GM19452 (cell line): ENCODE results near the gene VWA1.
"Not testable (repeated sequence)": the region's sequence is repeated elsewhere in the genome, so short reads cannot be mapped to it uniquely, and the experiment has no call there.

Experiments used
- ATAC-seq: cut with Tn5 transposase; IDR thresholded peaks from one replicate; pipeline ENCODE4 v1.9.1; 2021; ENCODE audit not compliant: unreplicated experiment

VWA1 gene

DNA sequence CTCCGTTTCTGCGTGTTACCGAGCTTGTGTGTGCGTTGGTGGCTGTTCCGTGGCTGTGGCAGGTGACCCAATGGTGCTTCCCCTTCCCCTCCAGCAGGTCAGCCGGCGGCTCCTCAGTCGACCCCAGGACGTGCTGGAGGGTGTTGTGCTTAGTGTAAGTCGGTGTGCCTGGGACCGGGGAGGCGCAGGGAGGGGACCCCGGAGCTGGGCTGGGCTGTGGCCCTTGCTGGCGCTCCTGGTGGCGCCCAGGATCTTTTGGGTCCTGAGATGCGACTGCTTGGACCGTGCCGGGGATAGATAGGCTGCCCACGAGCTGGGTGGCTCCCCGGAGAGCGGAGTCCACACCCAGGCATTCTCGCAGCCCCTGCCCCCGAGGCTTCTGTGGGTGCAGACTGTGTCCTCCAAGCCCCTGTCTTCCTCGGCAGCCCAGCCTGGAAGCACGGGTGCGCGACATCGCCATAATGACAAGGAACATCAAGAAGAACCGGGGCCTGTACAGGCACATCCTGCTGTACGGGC is 19.9 kb downstream of the VWA1 start:
- no peak for ATAC-seq

DNA sequence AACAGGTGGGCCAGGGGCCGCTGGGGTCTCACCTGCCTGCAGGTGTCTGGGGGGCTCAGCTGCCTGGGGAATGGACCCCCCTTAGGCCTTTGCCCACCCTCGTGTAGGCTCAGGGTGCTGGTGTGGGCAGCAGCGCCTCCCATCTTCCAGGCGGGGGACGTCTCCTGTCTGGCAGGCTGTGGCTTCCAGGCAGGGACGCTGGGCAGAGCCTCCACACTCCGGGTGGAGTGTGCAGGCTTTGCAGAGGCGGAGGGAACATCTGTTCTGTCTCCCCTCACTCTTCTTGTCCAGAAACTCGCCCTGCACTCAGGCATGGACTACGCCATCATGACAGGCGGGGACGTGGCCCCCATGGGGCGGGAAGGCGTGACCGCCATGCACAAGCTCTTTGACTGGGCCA is 20.4 kb downstream of the VWA1 start:
- ATAC-seq, result not testable (repeated sequence)

DNA sequence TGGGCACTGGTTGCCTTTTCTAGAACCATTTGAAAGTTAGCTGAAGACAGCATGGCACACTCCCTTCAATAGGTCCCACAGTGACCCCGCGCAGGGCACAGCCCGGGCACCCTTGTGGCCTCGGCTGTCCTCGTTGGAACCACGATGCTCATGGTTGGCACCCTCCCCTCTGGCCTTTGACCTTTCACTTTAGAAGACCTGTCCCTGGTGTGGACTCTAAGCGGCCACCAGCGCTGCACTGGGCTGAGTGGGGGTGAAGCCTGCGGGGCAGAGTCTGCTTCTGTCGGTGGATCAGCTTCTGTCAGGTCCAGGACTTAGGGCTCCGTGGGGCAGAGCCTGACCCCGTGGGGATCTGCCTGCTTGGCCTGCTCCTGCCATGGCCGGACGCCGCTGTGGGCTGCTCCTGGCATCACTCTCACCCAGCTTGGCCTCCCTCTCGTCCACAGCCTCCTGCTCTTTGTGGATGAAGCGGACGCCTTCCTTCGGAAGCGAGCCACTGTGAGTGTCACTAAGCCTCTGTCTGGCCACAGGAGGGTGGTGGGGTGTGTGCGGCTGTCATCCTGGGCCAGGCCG is 21.3 kb downstream of the VWA1 start:
- ATAC-seq, result not testable (repeated sequence)

DNA sequence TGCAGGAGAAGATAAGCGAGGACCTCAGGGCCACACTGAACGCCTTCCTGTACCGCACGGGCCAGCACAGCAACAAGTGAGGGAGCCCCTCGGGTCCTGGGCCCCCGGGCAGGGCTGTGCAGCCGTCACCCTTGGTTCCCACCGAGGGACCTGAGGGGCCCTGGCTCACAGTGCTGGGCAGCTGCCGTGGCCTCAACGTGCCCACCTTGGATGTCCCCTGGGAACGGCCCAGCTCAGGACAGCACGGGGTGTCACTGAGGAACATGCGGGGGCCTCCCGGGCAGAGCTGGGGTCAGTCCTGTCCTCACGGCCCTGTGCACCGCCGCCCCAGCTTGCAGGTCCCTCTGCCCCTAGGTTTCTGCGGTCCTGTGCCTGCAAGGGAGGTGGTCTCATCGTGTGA is 23.7 kb downstream of the VWA1 start:
- not testable (repeated sequence) for ATAC-seq

DNA sequence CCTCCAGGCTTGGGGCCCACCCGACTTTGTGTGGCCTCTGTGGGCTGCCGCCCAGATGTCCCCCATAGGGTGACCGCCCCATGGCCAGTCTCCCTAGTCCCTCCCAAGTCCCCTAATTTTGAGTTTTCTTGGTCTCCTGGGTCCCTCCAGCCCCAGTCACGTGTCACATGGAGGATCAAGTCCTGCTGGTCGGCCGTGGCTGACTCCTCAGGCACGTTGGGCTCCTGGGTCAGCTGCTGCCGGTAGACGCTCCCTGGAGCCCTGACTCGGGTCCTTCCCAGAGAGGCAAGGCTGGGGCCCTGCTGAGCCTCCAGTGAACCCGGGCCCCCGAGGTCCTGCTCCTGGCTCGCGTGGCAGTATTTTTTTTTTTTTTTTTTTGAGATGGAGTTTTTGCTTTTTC is 24.2 kb downstream of the VWA1 start:
- ATAC-seq, result not testable (repeated sequence)

DNA sequence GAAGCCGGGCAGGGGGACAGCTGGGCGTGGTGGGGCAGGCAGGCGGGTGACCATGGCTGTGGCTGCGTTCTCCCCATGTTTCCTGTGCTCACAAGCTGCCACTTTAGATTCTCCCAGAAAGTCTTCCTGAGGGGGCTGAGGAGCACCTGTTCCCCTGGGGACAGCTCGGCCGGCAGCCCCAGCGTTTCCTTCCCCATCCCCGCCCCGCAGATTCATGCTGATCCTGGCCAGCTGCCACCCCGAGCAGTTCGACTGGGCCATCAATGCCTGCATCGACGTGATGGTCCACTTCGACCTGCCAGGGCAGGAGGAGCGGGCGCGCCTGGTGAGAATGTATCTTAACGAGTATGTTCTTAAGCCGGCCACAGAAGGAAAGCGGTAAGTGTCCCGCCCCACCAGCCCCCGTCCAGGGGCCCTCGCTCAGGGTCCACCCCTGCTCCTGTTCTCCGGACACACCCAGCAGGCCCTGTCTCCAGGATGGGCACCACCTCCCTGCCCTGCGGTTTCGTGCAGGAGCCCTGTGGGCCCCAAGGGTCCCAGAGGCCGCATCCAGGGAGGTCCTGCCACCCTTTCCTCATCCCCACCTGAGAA is 25.1 kb downstream of the VWA1 start:
- ATAC-seq, result no peak

DNA sequence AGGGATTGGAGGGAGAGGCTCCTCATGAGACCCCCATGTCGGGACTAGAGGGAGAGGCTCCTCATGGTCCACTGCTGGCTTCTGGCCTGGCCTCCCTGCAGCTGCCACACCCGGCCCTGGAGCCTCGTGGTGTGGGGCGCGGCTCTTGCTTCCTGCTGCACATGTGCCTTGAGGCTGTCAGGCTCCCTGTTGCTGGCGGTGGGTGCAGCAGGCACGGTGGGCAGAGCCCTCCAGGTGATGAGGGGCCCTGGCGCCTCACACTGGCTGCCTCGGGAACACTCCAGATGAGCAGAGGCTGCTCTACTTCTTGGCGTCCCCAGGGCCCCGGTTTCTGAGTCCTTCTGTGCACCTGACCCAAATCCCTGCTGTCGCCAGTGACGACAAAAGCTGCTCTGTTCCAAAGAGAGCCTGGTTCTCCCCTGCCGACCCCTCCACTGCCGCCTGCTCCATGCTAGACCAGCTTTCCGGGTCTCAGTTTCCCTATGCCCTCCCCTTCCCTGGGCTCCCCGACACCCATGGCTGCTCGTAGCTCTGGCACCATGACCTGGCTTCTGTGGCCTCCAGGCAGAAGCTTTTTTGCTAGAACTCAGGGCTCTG is 26.3 kb downstream of the VWA1 start:
- no peak for ATAC-seq

DNA sequence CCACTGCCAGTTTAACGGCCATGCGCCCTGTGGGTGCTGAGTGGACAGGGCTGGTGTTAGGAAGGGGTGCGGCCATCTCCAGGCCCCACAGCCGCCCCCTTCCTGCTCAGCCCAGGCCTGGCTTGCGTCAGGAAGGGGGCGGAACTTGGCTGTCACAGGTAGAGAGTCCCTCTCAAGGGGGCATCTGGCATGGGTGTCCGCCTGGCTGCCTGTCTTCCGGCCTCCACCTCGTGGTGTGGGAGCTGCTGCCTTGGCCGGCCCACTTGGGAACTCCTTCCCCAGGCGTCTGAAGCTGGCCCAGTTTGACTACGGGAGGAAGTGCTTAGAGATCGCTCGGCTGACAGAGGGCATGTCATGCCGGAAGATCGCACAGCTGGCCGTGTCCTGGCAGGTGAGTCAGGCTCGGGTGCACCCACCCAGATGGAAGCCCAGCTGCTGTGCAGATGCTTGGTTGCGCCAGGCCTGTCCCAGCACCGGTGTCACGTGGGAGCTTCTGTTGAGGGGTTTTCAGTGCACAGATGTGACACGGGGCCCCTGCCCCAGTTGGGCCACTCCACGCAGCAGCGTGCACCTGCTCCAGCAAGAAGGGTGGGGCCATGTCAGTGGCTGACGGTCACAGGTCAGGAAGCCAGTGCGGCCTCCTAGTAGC is 27.0 kb downstream of the VWA1 start:
- ATAC-seq, result no peak

DNA sequence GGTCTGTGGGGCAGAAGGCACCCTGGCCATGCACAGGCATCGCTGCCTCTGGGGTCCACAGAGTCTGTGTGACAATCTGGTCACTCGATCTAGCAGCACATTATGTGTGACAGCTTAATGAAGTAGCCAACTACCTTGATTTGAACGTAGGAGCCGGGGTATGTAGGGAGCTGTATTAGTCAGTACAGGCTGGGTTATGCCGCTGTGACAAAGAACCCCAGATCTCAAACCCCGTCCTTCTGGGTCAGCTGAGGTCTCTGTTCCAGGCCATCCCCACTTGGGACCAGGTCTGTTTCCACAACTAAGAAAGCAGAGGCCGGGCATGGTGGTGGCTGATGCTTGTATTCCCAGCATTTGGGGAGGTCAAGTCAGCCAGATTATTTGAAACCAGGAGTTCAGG is 27.8 kb downstream of the VWA1 start:
- no peak for ATAC-seq

DNA sequence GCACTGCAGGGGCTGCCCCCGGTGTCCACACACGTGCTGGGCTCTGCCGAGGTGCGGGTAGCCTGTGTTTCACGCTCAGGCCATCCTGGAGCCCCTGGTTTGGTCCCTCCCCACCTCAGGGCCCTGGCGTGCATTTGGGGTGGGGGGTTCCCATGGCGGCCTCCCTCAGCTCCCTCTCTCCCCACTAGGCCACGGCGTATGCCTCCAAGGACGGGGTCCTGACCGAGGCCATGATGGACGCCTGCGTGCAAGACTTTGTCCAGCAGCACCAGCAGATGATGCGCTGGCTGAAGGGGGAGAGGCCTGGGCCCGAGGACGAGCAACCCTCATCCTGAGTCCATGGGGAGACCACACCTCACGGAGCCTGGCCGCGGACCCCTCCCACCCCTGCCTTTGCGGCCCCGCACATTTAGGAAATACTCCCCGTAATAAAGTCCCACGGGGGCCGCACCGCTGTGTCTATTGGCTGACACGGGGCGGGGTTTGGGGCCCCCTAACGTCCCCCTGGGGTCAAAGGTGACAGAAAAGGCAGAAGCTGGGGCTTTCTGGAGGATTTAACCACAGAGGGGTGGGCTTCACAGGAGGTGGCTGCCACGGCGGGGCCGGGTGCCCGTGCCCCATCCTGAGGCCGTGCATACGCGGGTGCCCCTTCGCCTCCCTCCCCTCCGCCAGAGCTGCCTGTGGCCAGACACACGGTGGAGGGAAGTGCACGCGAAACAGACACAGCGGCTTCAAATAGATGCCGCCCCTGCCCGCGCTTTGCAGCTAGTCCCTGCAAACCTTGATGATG is 32.9 kb downstream of the VWA1 start:
- ATAC-seq, result not testable (repeated sequence)

DNA sequence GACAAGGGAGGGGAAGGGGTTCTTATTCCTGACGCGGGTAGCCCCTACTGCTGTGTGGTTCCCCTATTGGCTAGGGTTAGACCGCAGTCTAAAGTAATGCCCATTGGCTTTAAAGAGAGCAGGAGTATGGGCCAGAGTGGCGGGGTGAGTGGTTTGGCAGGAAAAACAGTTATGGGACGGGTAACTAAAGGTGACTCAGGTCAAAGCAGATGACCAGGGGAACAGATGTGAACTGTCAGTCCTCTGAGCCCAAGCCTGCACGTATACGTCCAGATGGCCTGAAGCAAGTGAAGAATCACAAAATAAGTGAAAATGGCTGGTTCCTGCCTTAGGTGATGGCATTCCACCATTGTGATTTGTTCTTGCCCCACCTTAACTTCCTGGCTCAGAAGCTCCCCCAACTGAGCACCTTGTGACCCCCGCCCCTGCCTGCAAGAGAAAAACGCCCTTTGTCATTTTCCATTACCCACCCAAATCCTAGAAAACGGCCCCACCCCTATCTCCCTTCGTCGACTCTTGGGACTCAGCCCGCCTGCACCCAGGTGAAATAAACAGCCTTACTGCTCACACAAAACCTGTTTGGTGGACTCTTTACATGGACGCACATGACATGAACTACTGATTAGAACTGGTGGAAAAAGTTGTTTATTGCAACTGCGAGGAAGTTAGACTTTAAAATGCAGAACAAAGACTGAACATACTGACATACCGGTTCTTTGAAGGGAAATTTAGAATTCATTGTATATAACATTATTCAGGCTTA is 35.3 kb downstream of the VWA1 start:
- no peak for ATAC-seq

DNA sequence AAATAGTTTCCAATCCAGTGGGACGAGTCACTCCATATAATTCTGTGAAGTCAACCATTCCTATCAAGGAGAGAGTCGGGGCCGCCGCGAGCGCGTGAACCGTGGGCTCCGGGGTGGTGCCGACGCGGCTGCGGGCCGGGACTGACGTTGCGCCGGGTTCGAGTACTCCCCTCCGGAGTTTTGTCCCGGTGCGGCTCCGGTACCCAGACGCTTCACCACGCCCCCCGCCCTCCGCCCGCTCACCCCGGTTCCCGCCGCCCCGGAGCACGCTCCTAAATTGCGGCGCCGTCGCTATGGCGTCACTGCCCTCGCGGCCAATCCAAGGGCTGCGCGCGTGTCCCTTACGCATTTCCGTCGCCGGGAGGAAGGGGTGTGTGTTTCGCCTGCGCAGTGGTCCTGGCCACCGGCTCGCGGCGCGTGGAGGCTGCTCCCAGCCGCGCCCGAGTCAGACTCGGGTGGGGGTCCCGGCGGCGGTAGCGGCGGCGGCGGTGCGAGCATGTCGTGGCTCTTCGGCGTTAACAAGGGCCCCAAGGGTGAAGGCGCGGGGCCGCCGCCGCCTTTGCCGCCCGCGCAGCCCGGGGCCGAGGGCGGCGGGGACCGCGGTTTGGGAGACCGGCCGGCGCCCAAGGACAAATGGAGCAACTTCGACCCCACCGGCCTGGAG is 36.0 kb downstream of the VWA1 start, which contains the start of gene ATAD3B:
TSS of gene ATAD3B (plus strand) at position 377 of the 664 bp plus-strand sequence. CDS start at position 497, 120 bp downstream.
- peak; percentile 82 for ATAC-seq

DNA sequence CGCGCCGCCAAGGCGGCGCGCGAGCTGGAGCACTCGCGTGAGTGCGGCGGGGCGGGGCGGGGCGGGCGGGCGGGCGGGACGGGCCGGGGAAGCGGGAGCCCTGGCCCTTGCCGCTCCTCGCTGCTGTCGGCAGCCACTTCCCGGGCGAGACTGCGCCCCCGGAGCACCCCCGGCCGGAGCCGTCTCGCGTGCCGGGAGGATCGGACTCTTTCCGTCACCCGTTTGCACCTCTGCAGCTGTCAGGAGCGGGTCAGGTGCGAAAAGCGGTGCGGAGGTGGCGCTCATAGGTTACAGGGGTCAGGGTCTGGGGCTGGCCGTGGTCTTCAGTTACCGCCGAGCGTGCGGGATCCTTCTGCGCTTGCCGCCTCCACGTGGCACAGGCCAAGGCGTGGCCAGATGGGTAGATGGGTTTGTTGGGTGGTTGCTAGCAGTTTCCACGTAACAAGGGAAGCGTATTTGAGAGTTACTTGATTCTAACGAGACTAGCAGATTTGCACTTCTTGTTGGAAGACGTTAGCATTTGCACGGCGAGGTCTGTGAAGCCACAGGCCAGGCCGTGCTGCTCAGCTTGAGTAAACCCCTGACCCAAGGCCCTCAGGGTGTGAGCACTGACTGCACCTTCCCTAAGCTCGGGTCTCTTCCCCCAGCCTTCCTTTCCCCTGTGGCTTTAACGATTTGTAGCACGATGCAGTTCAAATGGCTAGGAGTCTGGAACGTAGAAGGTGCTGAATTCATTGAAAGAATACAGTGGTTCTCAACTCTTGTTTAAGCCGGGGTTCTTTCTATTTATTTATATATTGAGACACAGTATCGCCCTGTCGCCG is 36.8 kb downstream of the VWA1 start:
- ATAC-seq, result peak; percentile 18

DNA sequence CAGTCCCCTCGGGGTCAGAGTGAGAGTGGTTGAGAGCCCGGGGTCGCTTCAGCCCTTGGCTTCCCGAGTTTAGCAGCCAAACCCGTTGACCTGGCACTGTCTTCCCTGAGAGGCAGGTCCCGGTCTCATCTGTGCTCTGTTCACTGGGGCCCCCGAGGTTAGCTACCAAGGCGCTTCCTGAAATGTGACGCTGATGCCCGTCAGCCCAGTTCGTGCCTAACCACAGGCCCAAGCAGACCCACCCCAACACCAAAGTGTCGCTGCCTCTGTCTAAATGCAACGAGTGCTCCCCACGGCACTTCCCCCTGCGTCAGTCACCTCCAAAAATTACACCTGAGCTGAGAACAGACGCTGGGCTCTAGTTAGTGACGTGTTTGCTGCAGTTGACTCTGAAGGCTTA is 40.5 kb downstream of the VWA1 start:
- ATAC-seq, result not testable (repeated sequence)

DNA sequence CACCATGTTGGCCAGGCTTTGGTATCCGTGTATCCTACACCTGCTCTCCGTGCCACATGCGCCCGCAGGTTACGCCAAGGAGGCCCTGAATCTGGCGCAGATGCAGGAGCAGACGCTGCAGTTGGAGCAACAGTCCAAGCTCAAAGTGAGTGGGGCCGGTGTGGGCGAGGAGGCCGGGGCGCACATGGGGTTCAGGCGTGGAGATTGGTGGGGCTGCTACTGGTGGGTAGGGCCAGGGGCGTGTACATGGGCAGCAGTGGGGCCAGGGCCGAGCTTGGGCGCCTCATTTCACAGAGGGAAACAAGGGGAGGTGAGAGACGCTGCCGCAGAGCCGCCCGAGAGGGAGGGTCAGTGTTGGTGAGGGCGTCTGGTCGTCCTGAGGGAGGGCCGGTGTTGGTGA is 41.7 kb downstream of the VWA1 start:
- no peak for ATAC-seq

DNA sequence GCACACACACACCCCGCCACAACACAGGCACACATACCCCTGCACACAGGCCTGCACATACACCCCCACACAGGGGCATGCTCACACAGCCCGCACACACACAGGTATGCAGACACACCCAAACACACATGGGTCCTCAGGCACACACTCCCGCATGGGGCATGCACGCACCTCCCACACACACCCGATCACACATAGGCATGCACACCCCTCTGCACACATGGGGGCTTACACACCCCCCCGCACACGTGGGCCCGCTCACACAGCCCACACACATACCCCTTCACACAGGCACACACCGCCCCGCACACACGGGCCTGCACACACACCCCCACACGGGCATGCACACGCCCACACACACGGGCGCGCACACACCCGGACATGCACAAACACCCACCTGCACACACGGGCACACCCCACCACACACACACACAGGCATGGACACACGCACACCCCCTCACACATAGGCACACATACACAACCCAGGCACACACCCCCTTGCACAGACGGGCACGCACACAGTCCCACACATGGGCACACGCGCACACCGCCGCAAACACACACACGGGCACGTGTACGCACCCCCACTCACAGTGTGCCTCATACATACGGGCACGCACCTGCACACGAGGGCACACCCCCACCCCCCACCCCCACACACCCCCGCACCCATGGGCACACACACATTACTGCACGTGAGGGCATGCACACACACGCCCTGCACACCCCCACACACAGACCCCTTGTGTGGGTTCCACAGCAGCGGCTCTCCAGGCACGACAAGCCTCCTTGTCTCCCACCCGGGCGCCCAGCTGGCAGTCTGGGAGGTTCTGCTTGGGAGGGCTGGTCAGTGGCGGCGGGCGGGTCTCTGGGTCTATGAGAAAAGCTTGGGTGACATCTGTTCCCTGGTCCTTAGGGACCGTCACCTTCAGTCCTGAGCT is 44.3 kb downstream of the VWA1 start:
- ATAC-seq, result no peak

DNA sequence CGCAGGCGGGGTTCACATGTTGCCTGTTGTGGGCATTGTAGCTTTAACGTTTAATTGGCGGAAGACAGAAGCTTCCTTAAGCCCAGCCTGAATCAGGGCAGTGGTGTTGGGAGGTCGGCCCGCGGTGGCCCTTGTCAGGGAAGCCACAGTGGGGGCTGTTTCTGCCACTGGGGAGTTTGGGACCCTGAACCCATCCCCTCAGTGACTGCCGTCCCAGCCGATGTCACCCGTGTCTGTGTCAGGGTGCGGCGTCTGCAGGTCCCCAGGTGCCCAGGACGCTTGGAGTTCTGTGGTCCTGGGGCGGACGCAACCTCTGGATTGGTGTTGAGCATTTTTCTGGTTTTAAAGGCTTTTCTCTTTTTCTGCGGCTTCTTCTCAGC is 45.0 kb downstream of the VWA1 start:
- not testable (repeated sequence) for ATAC-seq

DNA sequence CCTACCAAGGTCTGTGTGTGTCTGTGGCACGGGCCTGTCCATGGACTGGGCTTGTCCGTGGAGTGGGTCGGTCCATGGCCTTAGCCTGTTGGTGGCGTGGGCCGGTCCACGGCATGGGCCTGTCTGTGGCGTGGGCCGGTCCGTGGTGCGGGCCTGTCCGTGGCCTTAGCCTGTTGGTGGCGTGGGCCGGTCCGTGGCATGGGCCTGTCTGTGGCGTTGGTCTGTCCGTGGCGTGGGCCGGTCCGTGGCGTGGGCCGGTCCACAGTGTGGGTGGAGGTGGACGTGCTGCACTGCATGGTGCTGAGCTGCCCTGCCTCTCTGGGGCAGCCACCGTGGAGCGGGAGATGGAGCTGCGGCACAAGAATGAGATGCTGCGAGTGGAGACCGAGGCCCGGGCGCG is 46.3 kb downstream of the VWA1 start:
- not testable (repeated sequence) for ATAC-seq
